Cardiac fibroblast (primary cell): ENCODE results near the gene NLGN1.

Source experiments
- DNase-seq, 2 donors: peaks; one replicate each; pipeline versions ENCODE4 v3.0.0 to v3.0.0-alpha.2; 2010; ENCODE audit warnings: low read depth in 2 of 2
- H3K4me3 ChIP-seq, 2 donors: replicated peaks in 1 of 2; 1 replicate in 1 of 2; 2 replicates in 1 of 2; pipeline ENCODE4 v1.5.1; 2011; ENCODE audit warnings: low read depth in 2 of 2, low read length in 2 of 2, mild to moderate bottlenecking in 2 of 2, moderate library complexity in 1 of 2
- CTCF ChIP-seq: IDR thresholded peaks from one replicate; pipeline ENCODE4 v1.5.1; 2011; ENCODE audit warnings: low read depth, mild to moderate bottlenecking, low read length, inconsistent platforms

The NLGN1 gene

GRCh38 chr3:174294616-174295015, 897.1 kb downstream of the NLGN1 start:
- DNase-seq = no peak
- no peak overlapping the region for H3K4me3 ChIP-seq
- TF ChIP-seq CTCF = no peak

GRCh38 chr3:174295306-174296092, 898.0 kb downstream of the NLGN1 start:
- DNase-seq = no peak
- no peak for TF ChIP-seq CTCF
- H3K4me3 ChIP-seq = no peak overlapping the region

GRCh38 chr3:174302746-174303315, 905.3 kb downstream of the NLGN1 start:
- TF ChIP-seq CTCF = no peak
- DNase-seq = no peak
- no peak overlapping the region for H3K4me3 ChIP-seq

- no peak for TF ChIP-seq CTCF
- no peak for DNase-seq
- H3K4me3 ChIP-seq = no peak overlapping the region
Observed at GRCh38 chr3:174303907-174304560, 906.5 kb downstream of the NLGN1 start.

- DNase-seq = no peak
Observed at GRCh38 chr3:174308736-174309135, 911.2 kb downstream of the NLGN1 start.

GRCh38 chr3:174310475-174310983, 913.0 kb downstream of the NLGN1 start:
- DNase-seq = no peak
- no peak overlapping the region for H3K4me3 ChIP-seq
- TF ChIP-seq CTCF = no peak

More at GRCh38 chr3:174308736-174309135, 911.2 kb downstream of the NLGN1 start:
- no peak overlapping the region for H3K4me3 ChIP-seq
- no peak for TF ChIP-seq CTCF
